ENCODE results near the gene CCL23. TPM values are rescaled to one million over a fixed set of nuclear protein-coding genes. Genes with fewer than 3 reads are reported as not detected.
A peak's percentile ranks its signal among the peaks of the same experiment; 100 is the strongest.

The CCL23 gene
- total RNA-seq, 6 donors from 2014 or later = 6.9 to 40.0 (median 16.6) TPM; not detected in 1

DNA sequence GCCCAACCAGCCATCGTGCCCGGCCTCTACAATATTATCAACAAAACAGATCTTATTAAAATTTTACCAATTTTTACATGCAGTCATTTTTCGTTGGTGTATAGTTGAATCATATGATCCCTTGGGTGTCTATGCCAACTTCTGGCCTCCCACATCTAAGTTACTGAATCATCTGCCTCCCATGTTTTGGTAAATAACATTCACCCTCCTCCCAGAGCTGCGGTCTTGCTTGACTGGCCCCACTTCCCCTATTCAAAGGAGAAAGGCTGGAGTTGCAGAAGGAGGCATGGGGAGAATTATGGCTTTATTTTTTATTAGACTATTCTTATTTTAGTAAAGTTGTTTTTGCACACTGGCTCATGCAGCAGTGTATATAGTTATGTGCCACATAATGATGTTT, 18.5 kb upstream of the CCL23 start:
- peak in 1 of 2 donors; percentile 71 for ATAC-seq (ENCODE audit: low FRiP score in 2 of 2)
- no peaks in the 10 kb centered on the region for H3K4me1 ChIP-seq
- no peaks in the 10 kb centered on the region for H3K9me3 ChIP-seq
- H3K27ac ChIP-seq = no peak overlapping the region
- no peaks in the 10 kb centered on the region for H3K36me3 ChIP-seq
- 80 to 83% methylated on average over 4 of the region's 4 CpGs for WGBS, 2 donors
- H3K4me3 ChIP-seq = no peak overlapping the region
- TF ChIP-seq POLR2AphosphoS5 (IDR thresholded peaks at IDR 0.05) = no peak
- TF ChIP-seq, protein P1, sequence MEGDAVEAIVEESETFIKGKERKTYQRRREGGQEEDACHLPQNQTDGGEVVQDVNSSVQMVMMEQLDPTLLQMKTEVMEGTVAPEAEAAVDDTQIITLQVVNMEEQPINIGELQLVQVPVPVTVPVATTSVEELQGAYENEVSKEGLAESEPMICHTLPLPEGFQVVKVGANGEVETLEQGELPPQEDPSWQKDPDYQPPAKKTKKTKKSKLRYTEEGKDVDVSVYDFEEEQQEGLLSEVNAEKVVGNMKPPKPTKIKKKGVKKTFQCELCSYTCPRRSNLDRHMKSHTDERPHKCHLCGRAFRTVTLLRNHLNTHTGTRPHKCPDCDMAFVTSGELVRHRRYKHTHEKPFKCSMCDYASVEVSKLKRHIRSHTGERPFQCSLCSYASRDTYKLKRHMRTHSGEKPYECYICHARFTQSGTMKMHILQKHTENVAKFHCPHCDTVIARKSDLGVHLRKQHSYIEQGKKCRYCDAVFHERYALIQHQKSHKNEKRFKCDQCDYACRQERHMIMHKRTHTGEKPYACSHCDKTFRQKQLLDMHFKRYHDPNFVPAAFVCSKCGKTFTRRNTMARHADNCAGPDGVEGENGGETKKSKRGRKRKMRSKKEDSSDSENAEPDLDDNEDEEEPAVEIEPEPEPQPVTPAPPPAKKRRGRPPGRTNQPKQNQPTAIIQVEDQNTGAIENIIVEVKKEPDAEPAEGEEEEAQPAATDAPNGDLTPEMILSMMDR (IDR thresholded peaks at IDR 0.05) = no peak
- no peak for TF ChIP-seq EP300 (IDR thresholded peaks at IDR 0.05)
- no peak for TF ChIP-seq POLR2A (IDR thresholded peaks at IDR 0.05)
- DNase-seq = peak in 1 of 2 donors; percentile 28
- no peaks in the 10 kb centered on the region for H3K27me3 ChIP-seq

DNA sequence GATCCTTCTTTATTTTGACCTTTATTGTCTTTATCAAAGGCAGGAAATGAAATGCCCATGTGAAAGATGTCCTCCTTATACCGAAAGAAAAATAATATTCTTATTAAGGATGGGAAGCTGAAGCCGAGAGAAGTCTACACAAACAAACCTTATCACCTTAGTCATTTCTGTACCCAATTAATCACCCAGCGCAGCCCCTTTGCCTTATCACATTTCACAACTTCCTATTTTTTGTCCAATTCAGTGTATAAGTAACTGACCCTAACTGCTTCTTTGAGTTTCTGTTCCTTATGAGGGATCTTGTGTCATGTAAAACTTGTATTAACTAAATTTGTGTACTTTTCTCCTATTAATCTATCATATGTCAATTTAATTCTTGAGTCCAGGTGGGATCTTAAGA, 16.4 kb upstream of the CCL23 start:
- H3K4me3 ChIP-seq = no peak overlapping the region
- no peaks in the 10 kb centered on the region for H3K4me1 ChIP-seq
- no peaks in the 10 kb centered on the region for H3K36me3 ChIP-seq
- TF ChIP-seq, protein P1 (IDR thresholded peaks at IDR 0.05) = no peak
- TF ChIP-seq POLR2A (IDR thresholded peaks at IDR 0.05) = no peak
- TF ChIP-seq POLR2AphosphoS5 (IDR thresholded peaks at IDR 0.05) = no peak
- TF ChIP-seq EP300 (IDR thresholded peaks at IDR 0.05) = no peak
- 25 to 38% methylated on average over 3 of the region's 3 CpGs for WGBS, 2 donors
- ATAC-seq (ENCODE audit: low FRiP score in 2 of 2) = peak in 1 of 2 donors; percentile 26
- no peaks in the 10 kb centered on the region for H3K9me3 ChIP-seq
- no peak for DNase-seq
- H3K27ac ChIP-seq = no peak overlapping the region
- no peaks in the 10 kb centered on the region for H3K27me3 ChIP-seq

DNA sequence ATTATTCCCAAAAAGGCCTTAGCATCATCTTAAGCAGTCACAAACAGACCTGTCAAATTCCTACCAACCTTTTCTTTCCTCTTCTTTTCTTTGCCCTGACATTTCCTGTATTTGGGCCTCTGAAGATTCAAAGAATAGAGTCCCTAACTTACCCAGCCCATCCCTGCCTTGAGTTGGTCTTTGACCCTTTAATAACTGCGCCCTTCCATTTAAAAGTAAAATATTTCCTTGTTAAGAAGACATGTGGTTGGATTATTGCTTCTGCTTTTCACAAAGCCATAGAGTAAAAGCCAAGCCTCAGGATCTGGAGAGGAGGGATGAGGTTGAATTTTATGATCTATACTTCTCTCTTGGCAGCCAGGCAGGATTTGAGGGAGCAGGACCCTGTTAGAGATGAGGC, 13.2 kb upstream of the CCL23 start:
- no peak overlapping the region for H3K27ac ChIP-seq
- no peaks in the 10 kb centered on the region for H3K36me3 ChIP-seq
- H3K27me3 ChIP-seq = no peaks in the 10 kb centered on the region
- no peaks in the 10 kb centered on the region for H3K9me3 ChIP-seq
- WGBS, 2 donors = 89 to 100% methylated on average over 1 of the region's 1 CpG
- ATAC-seq (ENCODE audit: low FRiP score in 2 of 2) (no peak), DNase-seq (no peak)
- H3K4me1 ChIP-seq = no peaks in the 10 kb centered on the region
- TF ChIP-seq POLR2A (IDR thresholded peaks at IDR 0.05) (no peak), POLR2AphosphoS5 (IDR thresholded peaks at IDR 0.05) (no peak), EP300 (IDR thresholded peaks at IDR 0.05) (no peak)
- TF ChIP-seq, protein P1 (IDR thresholded peaks at IDR 0.05) = no peak
- no peak overlapping the region for H3K4me3 ChIP-seq

DNA sequence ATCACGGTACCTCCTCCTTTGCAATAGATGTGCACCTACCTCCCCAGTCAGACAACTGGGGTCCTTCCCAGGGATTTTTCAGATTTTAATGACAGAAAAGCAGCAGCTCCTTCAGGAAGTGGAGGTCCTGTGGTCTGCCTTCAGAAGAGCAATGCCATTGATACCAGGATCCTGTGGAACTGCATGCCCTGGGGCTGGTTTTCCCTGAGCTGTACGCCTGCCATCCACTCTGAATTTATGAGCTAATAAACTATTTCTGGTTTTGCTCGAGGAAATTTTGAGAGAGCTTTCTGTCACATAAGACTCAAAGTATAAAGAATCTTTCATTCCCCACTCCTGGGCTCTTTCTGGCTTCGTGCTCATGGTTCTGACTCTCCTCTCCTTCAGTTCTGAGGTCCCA, 10.0 kb upstream of the CCL23 start:
- no peak overlapping the region for H3K27ac ChIP-seq
- no peaks in the 10 kb centered on the region for H3K4me1 ChIP-seq
- no peak for ATAC-seq (ENCODE audit: low FRiP score in 2 of 2)
- WGBS, 2 donors = 57 to 59% methylated on average over 4 of the region's 4 CpGs
- DNase-seq = no peak
- TF ChIP-seq POLR2A (IDR thresholded peaks at IDR 0.05) (no peak), POLR2AphosphoS5 (IDR thresholded peaks at IDR 0.05) (no peak), EP300 (IDR thresholded peaks at IDR 0.05) (no peak)
- TF ChIP-seq, protein P1 (IDR thresholded peaks at IDR 0.05) = no peak
- H3K36me3 ChIP-seq = no peaks in the 10 kb centered on the region
- no peaks in the 10 kb centered on the region for H3K9me3 ChIP-seq
- no peak overlapping the region for H3K4me3 ChIP-seq
- H3K27me3 ChIP-seq = no peaks in the 10 kb centered on the region

DNA sequence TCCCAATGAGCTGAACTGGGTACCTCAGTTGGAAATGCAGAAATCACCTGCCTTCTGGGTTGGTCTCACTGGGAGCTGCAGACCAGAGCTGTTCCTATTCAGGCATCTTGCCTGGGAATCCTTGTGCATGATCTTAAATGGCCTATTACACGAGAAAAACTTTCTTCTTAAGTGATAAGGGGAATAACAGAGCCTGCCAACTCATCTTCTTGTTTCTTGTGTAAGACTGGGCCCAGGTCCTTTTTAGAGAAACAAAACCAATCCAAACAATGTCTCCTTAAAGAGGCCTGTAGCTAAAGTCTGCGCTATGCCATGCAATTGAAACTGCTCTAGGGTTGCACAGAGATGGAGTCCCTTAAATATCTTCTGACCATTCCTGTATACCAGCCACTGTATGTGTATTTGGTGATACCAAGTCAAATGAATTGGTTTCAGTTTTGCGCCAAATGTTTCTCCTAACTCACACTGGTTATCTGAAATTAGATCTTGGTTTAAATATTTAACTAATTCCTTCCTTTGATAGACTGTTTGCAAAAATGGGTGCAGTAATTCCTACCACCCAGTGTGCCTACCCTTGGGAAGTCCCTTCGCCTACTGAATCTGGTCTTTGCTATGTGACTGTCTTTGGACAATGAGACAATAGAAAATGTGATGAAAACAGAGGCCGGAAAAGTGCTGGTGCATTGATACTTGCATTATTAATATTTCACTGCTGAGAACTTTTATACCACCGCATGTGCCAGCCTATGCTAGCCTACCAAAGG, 6.5 kb upstream of the CCL23 start:
- 85 to 89% methylated on average over 6 of the region's 6 CpGs for WGBS, 2 donors
- H3K4me1 ChIP-seq = no peaks in the 10 kb centered on the region
- no peak overlapping the region for H3K4me3 ChIP-seq
- DNase-seq (no peak), ATAC-seq (ENCODE audit: low FRiP score in 2 of 2) (no peak)
- H3K9me3 ChIP-seq = no peaks in the 10 kb centered on the region
- no peak overlapping the region for H3K27ac ChIP-seq
- TF ChIP-seq EP300 (IDR thresholded peaks at IDR 0.05) (no peak), POLR2A (IDR thresholded peaks at IDR 0.05) (no peak), POLR2AphosphoS5 (IDR thresholded peaks at IDR 0.05) (no peak)
- TF ChIP-seq, protein P1 (IDR thresholded peaks at IDR 0.05) = no peak
- H3K27me3 ChIP-seq = no peaks in the 10 kb centered on the region
- H3K36me3 ChIP-seq = no peaks in the 10 kb centered on the region
